ENCODE measurements around the gene FARSA.

GRCh38 chr19:12888006-12888603 lies 45.4 kb downstream of the FARSA start:
- TF ChIP-seq CTCF (conservative IDR thresholded peaks at IDR 0.05; ENCODE audit: low read depth, low read length) = no peak
- TF ChIP-seq EZH2 (IDR thresholded peaks at IDR 0.05; ENCODE audit: low read length, unreplicated experiment) = no peak
- TF ChIP-seq EZH2phosphoT487 (IDR thresholded peaks at IDR 0.05; ENCODE audit: borderline replicate concordance, low read length) = no peak

Data from PC-3 (cell line).